ENCODE data around the gene INSYN1.
A peak's percentile ranks its signal among the peaks of the same experiment; 100 is the strongest.

INSYN1 gene

GRCh38 chr15:73700041-73700842 lies 52.9 kb downstream of the INSYN1 start:
- peak; percentile 95 for TF ChIP-seq CTCF (conservative IDR thresholded peaks at IDR 0.05; ENCODE audit: control insufficient read depth, insufficient read depth, low read depth, low read length)
- no peak overlapping the region for H3K4me3 ChIP-seq (ENCODE audit: control insufficient read depth, low read depth, low read length)
- DNase-seq (ENCODE audit: low read depth): peak; percentile 77

DNA sequence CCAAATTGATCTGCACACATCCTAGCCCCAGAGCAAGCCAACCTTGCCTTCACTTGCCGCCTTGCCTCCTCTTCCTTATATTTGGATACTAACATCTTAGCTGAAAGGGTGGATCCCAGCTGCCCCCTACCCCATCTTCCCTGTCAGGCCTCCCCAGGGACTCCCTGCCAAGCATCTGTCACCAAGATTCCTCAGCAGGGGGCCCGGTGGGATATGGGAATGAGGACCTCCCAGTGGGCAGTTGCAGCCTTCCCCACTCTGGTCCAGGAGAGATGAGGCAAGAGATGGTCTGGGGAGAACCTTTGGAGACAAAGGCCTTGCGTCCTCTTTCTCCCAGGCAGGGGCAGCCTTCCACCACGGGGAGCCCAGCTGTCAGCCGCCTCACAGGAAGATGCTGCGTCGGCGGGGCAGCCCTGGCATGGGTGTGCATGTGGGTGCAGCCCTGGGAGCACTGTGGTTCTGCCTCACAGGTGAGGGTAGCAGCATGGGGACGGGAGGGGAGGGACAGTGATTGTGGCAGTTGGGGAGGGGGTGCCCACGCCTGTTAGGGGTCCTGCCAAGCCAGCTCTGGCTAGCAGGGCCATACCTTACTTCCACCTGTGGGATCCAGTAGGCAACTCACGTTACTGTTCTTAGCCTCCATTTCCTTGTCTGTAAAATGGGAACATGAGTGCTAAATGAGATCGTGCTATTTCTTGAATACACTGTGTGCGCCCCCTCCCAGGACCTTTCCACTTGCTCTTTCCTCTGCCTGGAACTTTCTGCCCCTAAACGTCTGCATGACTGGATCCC lies 53.7 kb downstream of the INSYN1 start:
- TF ChIP-seq CTCF (conservative IDR thresholded peaks at IDR 0.05; ENCODE audit: control insufficient read depth, insufficient read depth, low read depth, low read length): no peak
- no peak overlapping the region for H3K4me3 ChIP-seq (ENCODE audit: control insufficient read depth, low read depth, low read length)
- DNase-seq (ENCODE audit: low read depth): no peak

GRCh38 chr15:73697033-73697467 lies 56.1 kb downstream of the INSYN1 start:
- TF ChIP-seq CTCF (conservative IDR thresholded peaks at IDR 0.05; ENCODE audit: control insufficient read depth, insufficient read depth, low read depth, low read length): no peak
- DNase-seq (ENCODE audit: low read depth): peak; percentile 95
- H3K4me3 ChIP-seq (ENCODE audit: control insufficient read depth, low read depth, low read length): no peak overlapping the region

DNA sequence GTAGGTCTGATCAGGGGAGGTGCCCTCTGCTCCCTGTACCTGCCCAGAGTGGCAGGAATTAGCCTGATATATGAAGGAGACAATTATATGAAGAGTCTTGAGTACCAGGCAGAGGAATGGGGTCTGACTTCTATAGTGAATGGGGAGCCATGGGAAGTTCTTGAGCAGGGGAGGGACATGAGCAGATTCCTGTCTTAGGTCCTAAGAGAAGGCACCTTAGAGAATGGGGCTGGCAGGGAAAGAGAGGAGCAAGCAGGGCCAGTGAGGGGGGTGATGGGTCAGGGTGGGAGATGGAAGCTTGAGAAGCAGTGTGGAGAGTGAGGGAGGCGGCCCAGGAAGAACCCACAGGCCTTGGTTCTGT lies 56.5 kb downstream of the INSYN1 start:
- DNase-seq (ENCODE audit: low read depth): no peak
- no peak for TF ChIP-seq CTCF (conservative IDR thresholded peaks at IDR 0.05; ENCODE audit: control insufficient read depth, insufficient read depth, low read depth, low read length)
- H3K4me3 ChIP-seq (ENCODE audit: control insufficient read depth, low read depth, low read length): no peak overlapping the region

DNA sequence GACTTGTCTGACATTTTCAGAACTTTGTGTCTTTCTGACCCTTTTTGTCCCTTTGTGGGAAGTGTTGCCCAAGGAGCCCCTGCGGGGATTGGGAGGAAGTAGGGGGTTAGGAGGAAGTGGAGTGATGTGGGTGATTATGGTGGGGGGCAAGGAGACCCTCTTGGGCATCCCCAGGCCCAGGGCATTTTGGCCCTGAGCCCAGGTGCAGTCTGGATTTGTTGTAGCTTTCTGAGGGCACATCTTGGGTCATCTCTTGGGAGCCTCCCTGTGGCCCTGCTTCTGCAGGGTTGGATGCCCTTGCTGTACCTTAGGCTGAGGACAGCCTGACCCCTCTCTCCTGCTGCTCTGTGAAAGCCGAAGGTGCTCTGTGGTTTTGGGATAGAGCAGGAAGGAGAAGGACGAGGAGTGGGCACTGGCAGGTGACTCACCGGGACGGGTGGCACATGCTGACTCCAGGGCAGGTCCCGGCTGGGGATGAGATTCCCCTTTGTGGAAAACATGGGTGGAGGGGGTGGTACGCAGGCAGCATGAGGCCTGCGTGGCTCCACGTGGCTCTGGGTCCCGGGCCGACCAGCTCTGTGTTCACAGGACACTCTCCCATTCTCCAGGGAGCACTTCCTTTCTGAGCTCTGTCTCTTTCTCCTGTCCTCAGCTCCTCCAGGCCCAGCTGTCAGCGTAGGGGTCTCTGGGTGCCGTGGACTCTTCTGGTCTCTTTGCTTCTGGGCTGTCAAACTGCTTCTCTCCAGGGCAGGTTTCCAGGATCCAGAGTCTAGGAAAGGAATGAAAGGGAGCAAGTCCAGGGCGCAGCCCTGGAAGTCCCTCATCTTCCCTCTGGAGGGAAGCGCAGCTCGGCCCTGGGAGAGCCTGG lies 57.1 kb downstream of the INSYN1 start:
- no peak for TF ChIP-seq CTCF (conservative IDR thresholded peaks at IDR 0.05; ENCODE audit: control insufficient read depth, insufficient read depth, low read depth, low read length)
- no peak for DNase-seq (ENCODE audit: low read depth)
- H3K4me3 ChIP-seq (ENCODE audit: control insufficient read depth, low read depth, low read length): no peak overlapping the region

DNA sequence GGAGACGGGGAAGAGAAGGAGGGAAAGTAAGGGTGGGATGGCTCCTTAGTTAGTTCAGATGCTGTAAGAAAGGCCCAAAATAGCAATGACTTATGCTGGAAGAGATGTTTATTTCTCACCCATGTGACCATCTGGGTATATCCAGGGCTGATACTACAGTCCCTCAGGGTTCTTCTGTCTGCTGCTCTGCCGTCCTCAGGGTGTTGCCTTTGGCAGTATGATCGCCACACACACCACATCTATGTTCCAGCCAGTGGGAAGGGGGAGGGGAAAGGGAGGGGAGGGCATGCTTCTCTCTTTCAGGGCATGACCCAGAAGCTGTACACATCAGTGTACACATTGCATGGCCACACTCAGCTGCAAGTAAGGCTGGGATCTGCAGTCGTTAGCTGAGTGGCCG lies 58.7 kb downstream of the INSYN1 start:
- peak; percentile 59 for DNase-seq (ENCODE audit: low read depth)
- TF ChIP-seq CTCF (conservative IDR thresholded peaks at IDR 0.05; ENCODE audit: control insufficient read depth, insufficient read depth, low read depth, low read length): no peak
- H3K4me3 ChIP-seq (ENCODE audit: control insufficient read depth, low read depth, low read length): no peak overlapping the region
